ES-I3 (cell line): ENCODE results near the gene ANKFY1.
"Not testable (repeated sequence)": the region's sequence is repeated elsewhere in the genome, so short reads cannot be mapped to it uniquely, and the experiment has no call there.

Experiments
- H3K36me3 ChIP-seq: 2 replicates; pipeline ENCODE4 v1.6.1; 2013; ENCODE audit warnings: mild to moderate bottlenecking, low read length, control low read depth, moderate library complexity; ENCODE audit not compliant: insufficient read depth
- H3K4me1 ChIP-seq: 2 replicates; pipeline ENCODE4 v1.6.1; 2013; ENCODE audit warnings: mild to moderate bottlenecking, control low read depth, low read length; ENCODE audit not compliant: insufficient read depth
- H3K9ac ChIP-seq: 2 replicates; pipeline ENCODE4 v1.6.1; 2013; ENCODE audit warnings: low read depth, mild to moderate bottlenecking, low read length, moderate library complexity
- H3K9me3 ChIP-seq: 2 replicates; pipeline ENCODE4 v1.6.1; 2013; ENCODE audit warnings: mild to moderate bottlenecking, low read length, moderate library complexity; ENCODE audit not compliant: control insufficient read depth, insufficient read depth

Gene ANKFY1

GRCh38 chr17:4272972-4273368 lies 9.2 kb upstream of the ANKFY1 start:
- H3K36me3 ChIP-seq: peaks cover 4% of the 10 kb centered on the region

GRCh38 chr17:4272213-4272971 lies 8.6 kb upstream of the ANKFY1 start:
- Histone ChIP-seq H3K9me3 (no peaks in the 10 kb centered on the region), H3K36me3 (peaks cover 4% of the 10 kb centered on the region)

More at GRCh38 chr17:4272972-4273368, 9.2 kb upstream of the ANKFY1 start:
- no peaks in the 10 kb centered on the region for H3K4me1 ChIP-seq
- no peak overlapping the region for H3K9ac ChIP-seq
- H3K9me3 ChIP-seq: no peaks in the 10 kb centered on the region

GRCh38 chr17:4270736-4271135 lies 7.0 kb upstream of the ANKFY1 start:
- Histone ChIP-seq H3K4me1 (no peaks in the 10 kb centered on the region), H3K9me3 (no peaks in the 10 kb centered on the region), H3K36me3 (peaks cover 4% of the 10 kb centered on the region), H3K9ac (no peak overlapping the region)

More at GRCh38 chr17:4272213-4272971, 8.6 kb upstream of the ANKFY1 start:
- Histone ChIP-seq H3K4me1 (no peaks in the 10 kb centered on the region), H3K9ac (no peak overlapping the region)

- H3K36me3 ChIP-seq: peaks cover 4% of the 10 kb centered on the region
- no peak overlapping the region for H3K9ac ChIP-seq
- H3K4me1 ChIP-seq: no peaks in the 10 kb centered on the region
- no peaks in the 10 kb centered on the region for H3K9me3 ChIP-seq
These were observed 6.1 kb upstream of the ANKFY1 start for GRCh38 chr17:4269915-4270314.

GRCh38 chr17:4267402-4267801 lies 3.6 kb upstream of the ANKFY1 start:
- no peak overlapping the region for H3K9ac ChIP-seq
- no peaks in the 10 kb centered on the region for H3K4me1 ChIP-seq
- H3K36me3 ChIP-seq: peaks cover 4% of the 10 kb centered on the region

GRCh38 chr17:4266550-4266949 lies 2.8 kb upstream of the ANKFY1 start:
- peaks cover 4% of the 10 kb centered on the region; the same call in 1 of the 2 replicates for H3K36me3 ChIP-seq
- H3K9me3 ChIP-seq: no peaks in the 10 kb centered on the region
- no peak overlapping the region for H3K9ac ChIP-seq
- no peaks in the 10 kb centered on the region for H3K4me1 ChIP-seq

More at GRCh38 chr17:4267402-4267801, 3.6 kb upstream of the ANKFY1 start:
- H3K9me3 ChIP-seq: no peaks in the 10 kb centered on the region

GRCh38 chr17:4262703-4263102 lies 1.1 kb downstream of the ANKFY1 start:
- Histone ChIP-seq H3K4me1 (no peaks in the 10 kb centered on the region), H3K9me3 (no peaks in the 10 kb centered on the region), H3K9ac (peak overlapping the region; percentile 56), H3K36me3 (no peaks in the 10 kb centered on the region; the same call in 1 of the 2 replicates)

- Histone ChIP-seq H3K4me1 (no peaks in the 10 kb centered on the region), H3K9ac (no peak overlapping the region), H3K36me3 (no peaks in the 10 kb centered on the region; the same call in 1 of the 2 replicates), H3K9me3 (no peaks in the 10 kb centered on the region)
These were observed 2.3 kb downstream of the ANKFY1 start for GRCh38 chr17:4261452-4261851.

- Histone ChIP-seq H3K4me1 (no peaks in the 10 kb centered on the region), H3K9me3 (no peaks in the 10 kb centered on the region; the same call in none of the 2 replicates), H3K36me3 (no peaks in the 10 kb centered on the region; the same call in 1 of the 2 replicates), H3K9ac (no peak overlapping the region)
These were observed 4.9 kb downstream of the ANKFY1 start for GRCh38 chr17:4258867-4259266.

- no peaks in the 10 kb centered on the region for H3K4me1 ChIP-seq
- H3K9me3 ChIP-seq: no peaks in the 10 kb centered on the region; the same call in none of the 2 replicates
- H3K36me3 ChIP-seq: no peaks in the 10 kb centered on the region; the same call in 1 of the 2 replicates
- no peak overlapping the region for H3K9ac ChIP-seq
These were observed 6.8 kb downstream of the ANKFY1 start for GRCh38 chr17:4256952-4257351.

GRCh38 chr17:4255271-4255670 lies 8.5 kb downstream of the ANKFY1 start:
- not testable (repeated sequence) for H3K9me3 ChIP-seq, H3K36me3 ChIP-seq, H3K4me1 ChIP-seq, H3K9ac ChIP-seq

GRCh38 chr17:4250887-4251286 lies 12.9 kb downstream of the ANKFY1 start:
- Histone ChIP-seq H3K9me3 (no peaks in the 10 kb centered on the region; the same call in none of the 2 replicates), H3K36me3 (0 out of 2 replicates have a peak, but pooled peaks cover 5% of the 10 kb centered on the region), H3K4me1 (peaks cover 26% of the 10 kb centered on the region), H3K9ac (no peak overlapping the region)

GRCh38 chr17:4249452-4250029 lies 14.2 kb downstream of the ANKFY1 start:
- Histone ChIP-seq H3K4me1 (peaks cover 26% of the 10 kb centered on the region), H3K9me3 (no peaks in the 10 kb centered on the region; the same call in 1 of the 2 replicates), H3K36me3 (0 out of 2 replicates have a peak, but pooled peaks cover 5% of the 10 kb centered on the region), H3K9ac (no peak overlapping the region)

- Histone ChIP-seq H3K9ac (no peak overlapping the region), H3K36me3 (0 out of 2 replicates have a peak, but pooled peaks cover 5% of the 10 kb centered on the region), H3K9me3 (no peaks in the 10 kb centered on the region), H3K4me1 (peaks cover 26% of the 10 kb centered on the region)
These were observed 15.1 kb downstream of the ANKFY1 start for GRCh38 chr17:4248504-4249277.
